ENCODE measurements around the gene MAN2A2. TPM values are rescaled to one million over a fixed set of nuclear protein-coding genes. Genes with fewer than 3 reads are reported as not detected.

The MAN2A2 gene
- total RNA-seq, 1 donor from 2014 or later: 70.0 TPM

GRCh38 chr15:90901175-90902039 is 1.7 kb upstream of the MAN2A2 start:
- H3K27me3 Mint-ChIP-seq (ENCODE audit: unreplicated experiment): no peaks in the 10 kb centered on the region
- TF ChIP-seq CTCF (IDR thresholded peaks at IDR 0.05): no peak
- peak overlapping the region; percentile 90 for H3K27ac Mint-ChIP-seq (ENCODE audit: unreplicated experiment)
- no peak for DNase-seq (ENCODE audit: extremely low spot score, unreplicated experiment)
- peak overlapping the region; percentile 80 for H3K4me3 Mint-ChIP-seq (ENCODE audit: unreplicated experiment)
- peaks cover 18% of the 10 kb centered on the region for H3K4me1 Mint-ChIP-seq (ENCODE audit: unreplicated experiment)
- no peaks in the 10 kb centered on the region for H3K9me3 Mint-ChIP-seq (ENCODE audit: unreplicated experiment)
- peaks cover 9% of the 10 kb centered on the region for H3K36me3 Mint-ChIP-seq (ENCODE audit: unreplicated experiment)

GRCh38 chr15:90902040-90902839 is 862 bp upstream of the MAN2A2 start:
- Mint-ChIP-seq H3K27me3 (ENCODE audit: unreplicated experiment) (no peaks in the 10 kb centered on the region), H3K9me3 (ENCODE audit: unreplicated experiment) (no peaks in the 10 kb centered on the region), H3K4me3 (ENCODE audit: unreplicated experiment) (peak overlapping the region; percentile 80), H3K4me1 (ENCODE audit: unreplicated experiment) (peaks cover 18% of the 10 kb centered on the region), H3K36me3 (ENCODE audit: unreplicated experiment) (peaks cover 12% of the 10 kb centered on the region), H3K27ac (ENCODE audit: unreplicated experiment) (peak overlapping the region; percentile 90)
- DNase-seq (ENCODE audit: extremely low spot score, unreplicated experiment): peak; percentile 94
- TF ChIP-seq CTCF (IDR thresholded peaks at IDR 0.05): peak; percentile 83

GRCh38 chr15:90903733-90904536 is 833 bp downstream of the MAN2A2 start:
- TF ChIP-seq CTCF (IDR thresholded peaks at IDR 0.05): no peak
- H3K27me3 Mint-ChIP-seq (ENCODE audit: unreplicated experiment): no peaks in the 10 kb centered on the region
- peaks cover 13% of the 10 kb centered on the region for H3K36me3 Mint-ChIP-seq (ENCODE audit: unreplicated experiment)
- peak overlapping the region; percentile 78 for H3K4me3 Mint-ChIP-seq (ENCODE audit: unreplicated experiment)
- DNase-seq (ENCODE audit: extremely low spot score, unreplicated experiment): no peak
- peak overlapping the region; percentile 70 for H3K27ac Mint-ChIP-seq (ENCODE audit: unreplicated experiment)
- H3K9me3 Mint-ChIP-seq (ENCODE audit: unreplicated experiment): no peaks in the 10 kb centered on the region
- H3K4me1 Mint-ChIP-seq (ENCODE audit: unreplicated experiment): peaks cover 18% of the 10 kb centered on the region

- Mint-ChIP-seq H3K27ac (ENCODE audit: unreplicated experiment) (no peak overlapping the region), H3K27me3 (ENCODE audit: unreplicated experiment) (no peaks in the 10 kb centered on the region), H3K4me3 (ENCODE audit: unreplicated experiment) (no peak overlapping the region), H3K9me3 (ENCODE audit: unreplicated experiment) (no peaks in the 10 kb centered on the region), H3K4me1 (ENCODE audit: unreplicated experiment) (peaks cover 18% of the 10 kb centered on the region), H3K36me3 (ENCODE audit: unreplicated experiment) (peaks cover 13% of the 10 kb centered on the region)
- no peak for TF ChIP-seq CTCF (IDR thresholded peaks at IDR 0.05)
- no peak for DNase-seq (ENCODE audit: extremely low spot score, unreplicated experiment)
Observed at GRCh38 chr15:90904746-90905145, 1.6 kb downstream of the MAN2A2 start.

Data from osteocyte (in vitro differentiated cells).